GM12874 (cell line): Measurements from ENCODE around the gene TRANK1.

Experiments
- TF ChIP-seq, protein P1 (sequence below): IDR thresholded peaks from 2 replicates; pipeline ENCODE4 v1.5.1; 2011; ENCODE audit warnings: low read depth, mild to moderate bottlenecking, control low read depth, low read length, moderate library complexity; ENCODE audit not compliant: insufficient read depth

The TRANK1 gene

DNA sequence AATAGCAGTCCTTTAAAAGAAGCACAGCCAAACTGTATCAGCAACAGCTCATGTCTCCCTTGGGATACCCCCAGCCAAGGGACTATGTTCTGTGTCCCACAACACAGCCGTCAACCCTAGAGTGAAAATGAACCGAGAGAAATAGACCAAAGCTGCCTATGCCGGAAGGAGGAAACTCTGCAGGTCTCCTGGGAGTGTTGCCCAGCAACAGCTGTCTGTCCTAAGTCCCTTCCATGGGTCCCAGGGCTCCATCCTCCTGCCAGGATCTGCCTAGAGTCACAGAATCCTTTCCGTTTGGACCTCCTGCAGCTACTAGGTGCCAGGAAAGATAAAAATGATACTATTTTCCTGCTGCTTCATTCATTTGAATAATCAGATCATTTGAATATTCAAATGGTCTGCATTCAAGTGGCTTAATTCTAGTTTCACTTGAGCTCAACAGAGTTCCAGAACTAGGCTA lies 53.1 kb downstream of the TRANK1 start:
- TF ChIP-seq, protein P1, sequence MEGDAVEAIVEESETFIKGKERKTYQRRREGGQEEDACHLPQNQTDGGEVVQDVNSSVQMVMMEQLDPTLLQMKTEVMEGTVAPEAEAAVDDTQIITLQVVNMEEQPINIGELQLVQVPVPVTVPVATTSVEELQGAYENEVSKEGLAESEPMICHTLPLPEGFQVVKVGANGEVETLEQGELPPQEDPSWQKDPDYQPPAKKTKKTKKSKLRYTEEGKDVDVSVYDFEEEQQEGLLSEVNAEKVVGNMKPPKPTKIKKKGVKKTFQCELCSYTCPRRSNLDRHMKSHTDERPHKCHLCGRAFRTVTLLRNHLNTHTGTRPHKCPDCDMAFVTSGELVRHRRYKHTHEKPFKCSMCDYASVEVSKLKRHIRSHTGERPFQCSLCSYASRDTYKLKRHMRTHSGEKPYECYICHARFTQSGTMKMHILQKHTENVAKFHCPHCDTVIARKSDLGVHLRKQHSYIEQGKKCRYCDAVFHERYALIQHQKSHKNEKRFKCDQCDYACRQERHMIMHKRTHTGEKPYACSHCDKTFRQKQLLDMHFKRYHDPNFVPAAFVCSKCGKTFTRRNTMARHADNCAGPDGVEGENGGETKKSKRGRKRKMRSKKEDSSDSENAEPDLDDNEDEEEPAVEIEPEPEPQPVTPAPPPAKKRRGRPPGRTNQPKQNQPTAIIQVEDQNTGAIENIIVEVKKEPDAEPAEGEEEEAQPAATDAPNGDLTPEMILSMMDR, result no peak

DNA sequence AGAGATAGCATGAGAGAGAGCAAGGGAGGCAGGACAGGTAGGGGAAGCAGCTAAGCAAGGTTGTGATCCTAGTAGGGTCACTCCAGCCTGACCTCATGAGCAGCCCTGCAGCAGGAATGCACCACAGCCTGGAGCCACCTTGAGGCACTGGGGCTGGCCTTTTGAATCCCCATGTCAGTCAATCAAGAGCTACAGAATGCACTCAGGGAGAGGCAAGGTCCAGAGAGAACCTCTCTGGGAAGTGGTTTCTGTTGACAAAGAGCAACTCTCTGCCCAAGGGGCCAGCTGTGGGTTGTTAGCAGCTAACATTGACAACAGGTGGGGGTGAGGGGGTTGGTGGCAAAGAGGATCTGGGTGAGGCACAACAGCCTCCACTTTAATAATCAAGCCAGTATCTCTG lies 54.6 kb downstream of the TRANK1 start:
- TF ChIP-seq, protein P1, result no peak

DNA sequence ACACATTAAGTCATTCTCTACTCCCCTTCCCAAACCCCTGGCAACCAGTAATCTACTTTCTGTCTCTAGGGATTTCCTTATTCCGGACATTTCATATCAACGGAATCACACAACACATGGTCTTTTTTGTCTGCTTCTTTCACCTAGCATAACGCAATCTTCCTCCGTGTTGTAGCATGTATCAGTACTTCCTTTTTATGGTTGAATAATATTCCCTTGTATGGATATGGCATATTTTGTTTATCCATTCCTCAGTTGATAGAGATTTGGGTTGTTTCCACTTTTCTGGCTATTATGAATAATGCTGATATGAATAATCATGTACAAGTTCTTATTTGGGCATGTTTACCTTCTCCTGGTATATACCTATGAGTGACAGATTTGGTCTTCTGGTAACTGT lies 63.1 kb downstream of the TRANK1 start:
- TF ChIP-seq, protein P1, result no peak

DNA sequence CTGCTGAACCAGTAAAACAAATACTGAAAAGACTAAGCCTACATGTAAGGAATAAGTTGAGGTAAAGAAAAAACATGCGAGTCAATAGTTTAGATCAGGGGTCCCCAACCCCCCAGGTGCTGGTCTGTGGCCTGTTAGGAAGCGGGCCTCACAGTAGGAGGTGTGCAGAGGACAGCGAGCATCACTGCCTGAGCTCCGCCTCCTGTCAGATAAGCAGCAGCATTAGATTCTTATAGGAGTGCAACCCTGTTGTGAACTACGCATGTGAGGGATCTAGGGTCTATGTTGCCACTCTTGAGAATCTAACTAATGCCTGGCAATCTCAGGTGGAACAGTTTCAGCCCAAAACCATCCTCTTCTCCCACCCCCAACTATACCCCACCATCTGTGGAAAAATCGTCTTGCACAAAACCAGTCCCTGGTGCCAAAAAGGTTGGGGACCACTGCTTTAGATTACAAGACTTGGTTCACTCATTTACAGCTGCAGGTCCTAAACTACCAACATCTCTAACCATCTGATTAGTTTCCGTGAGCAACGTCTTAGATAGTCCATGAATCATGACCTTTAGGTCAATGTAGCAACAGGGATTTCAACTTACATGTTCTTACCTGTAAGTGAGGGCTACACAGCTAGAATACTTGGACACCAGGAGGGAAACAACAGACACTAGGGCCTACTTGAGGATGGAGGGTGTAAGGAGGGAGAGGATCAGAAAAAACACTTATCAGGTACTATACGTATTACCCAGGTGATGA lies 66.7 kb downstream of the TRANK1 start:
- TF ChIP-seq, protein P1, result no peak

DNA sequence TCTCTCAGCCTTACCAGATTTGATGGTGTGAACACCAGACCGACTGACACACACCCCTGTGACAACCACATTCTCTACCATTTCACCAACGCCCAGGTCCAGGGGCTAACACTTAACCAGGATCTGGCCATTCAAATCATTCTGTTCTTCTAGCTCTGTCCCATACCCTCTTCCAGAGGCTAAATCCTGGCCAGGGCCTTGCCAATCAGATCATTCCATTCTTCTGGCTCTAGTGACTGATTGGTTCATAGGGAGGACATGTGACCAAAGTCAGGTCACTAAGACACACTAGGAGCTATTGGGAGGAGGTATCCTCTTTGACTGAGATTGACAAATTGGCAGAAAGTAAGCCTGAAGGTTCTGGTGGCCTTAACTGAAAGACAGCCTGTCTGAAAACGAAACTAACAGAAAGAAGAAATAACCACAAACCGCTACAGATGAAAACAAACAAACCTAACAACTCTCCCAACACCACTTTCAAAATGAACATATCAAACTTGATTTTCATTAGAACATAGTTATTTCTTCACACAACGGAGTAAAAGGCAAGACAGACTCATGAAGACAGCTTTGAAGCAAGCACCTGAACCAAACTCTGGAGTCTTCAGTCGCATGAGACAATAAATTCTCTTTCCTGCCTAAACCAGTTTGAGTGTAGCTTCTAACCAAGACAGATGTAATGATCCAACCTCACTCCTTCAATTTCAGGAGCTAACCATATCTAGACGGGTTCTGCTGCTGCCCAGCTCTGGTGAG lies 68.5 kb downstream of the TRANK1 start:
- TF ChIP-seq, protein P1, result no peak

DNA sequence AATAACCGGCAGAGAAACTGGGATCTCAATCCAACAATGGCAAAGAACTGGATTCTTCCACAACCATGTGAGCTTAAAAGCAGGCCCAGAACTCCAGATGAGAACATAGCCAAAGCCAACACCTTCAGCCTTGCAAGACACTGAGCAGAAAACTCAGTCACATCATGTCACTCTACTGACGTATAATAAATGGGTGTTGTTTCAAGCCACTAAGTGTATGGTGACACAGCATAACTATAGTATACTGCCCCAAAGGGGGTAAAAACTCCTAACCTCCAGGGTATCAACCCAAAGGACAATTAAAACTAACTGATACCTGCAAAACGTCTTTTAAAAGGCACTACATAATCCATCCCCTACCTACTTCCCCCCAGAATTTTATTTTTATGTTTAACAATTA lies 69.5 kb downstream of the TRANK1 start:
- TF ChIP-seq, protein P1, result no peak

DNA sequence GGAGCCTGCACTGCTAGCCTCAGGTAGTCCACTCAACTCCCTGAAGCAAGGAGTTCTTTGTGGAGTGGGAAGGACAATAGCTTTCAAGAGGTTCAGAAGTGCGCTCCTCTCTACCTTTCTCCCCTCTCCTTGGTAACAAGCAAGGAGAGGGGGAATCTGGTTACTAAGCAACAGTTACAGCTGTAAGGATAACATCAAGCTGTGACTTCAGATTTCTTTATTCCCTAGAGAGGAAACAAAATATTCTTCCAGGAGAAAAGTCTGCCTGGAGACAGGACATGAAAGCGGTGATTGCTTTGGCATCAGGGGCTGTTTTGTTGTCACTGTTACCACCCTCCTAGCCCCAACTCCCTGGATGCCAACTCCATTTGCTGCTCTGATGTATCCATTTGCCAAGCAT lies 70.4 kb downstream of the TRANK1 start:
- TF ChIP-seq, protein P1, result no peak
